GM15510 (cell line): Measurements from ENCODE around the gene CLASP1.

Experiments
- POLR2A ChIP-seq: IDR thresholded peaks from 3 replicates; pipeline ENCODE4 v1.6.1; 2011; ENCODE audit warnings: borderline replicate concordance; ENCODE audit not compliant: insufficient read length; ENCODE audit errors: extremely low read depth

Gene CLASP1

DNA sequence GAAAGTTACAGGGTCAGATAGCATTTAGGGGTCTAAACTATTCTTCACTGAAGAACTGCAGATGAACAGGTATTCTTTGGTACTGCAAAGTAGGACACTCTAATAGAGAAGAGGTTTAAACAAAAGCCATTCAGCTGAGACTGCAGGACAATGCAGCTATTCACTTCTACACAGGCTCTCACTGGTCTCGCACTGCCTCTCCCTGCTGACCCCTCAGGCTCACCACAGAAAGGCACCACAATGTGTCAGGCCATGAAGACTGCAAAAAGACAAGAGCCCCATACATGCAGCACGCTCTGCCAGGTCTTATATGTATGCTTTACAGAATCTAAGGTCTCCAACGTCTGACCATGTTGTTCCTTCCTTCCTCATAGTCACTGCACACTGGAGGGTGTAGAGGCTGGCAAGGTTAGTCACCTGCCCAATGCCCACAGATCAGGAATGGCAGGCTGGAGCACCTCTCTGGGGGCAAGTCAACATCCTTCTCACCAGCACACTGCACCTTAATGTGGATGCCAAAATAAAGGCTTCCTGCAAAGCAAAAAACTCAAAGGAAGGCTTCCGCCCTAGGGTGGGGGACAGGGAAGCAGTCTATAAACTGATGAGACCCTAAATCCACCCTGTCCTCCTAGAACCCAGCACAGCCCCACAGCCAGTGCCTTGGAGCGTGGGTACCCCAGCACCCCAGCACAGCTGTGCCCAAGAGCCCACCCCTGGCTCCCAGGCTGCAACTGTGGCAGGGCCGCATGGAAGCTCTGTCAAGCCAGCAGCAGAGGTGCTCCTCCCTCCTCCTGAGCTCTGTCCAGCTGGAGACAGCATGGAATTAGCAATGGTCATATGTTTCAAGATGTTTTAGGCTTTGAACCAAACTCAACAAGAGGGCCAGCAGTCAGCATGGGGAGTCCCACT, 129.3 kb downstream of the CLASP1 start:
- no peak for TF ChIP-seq POLR2A

DNA sequence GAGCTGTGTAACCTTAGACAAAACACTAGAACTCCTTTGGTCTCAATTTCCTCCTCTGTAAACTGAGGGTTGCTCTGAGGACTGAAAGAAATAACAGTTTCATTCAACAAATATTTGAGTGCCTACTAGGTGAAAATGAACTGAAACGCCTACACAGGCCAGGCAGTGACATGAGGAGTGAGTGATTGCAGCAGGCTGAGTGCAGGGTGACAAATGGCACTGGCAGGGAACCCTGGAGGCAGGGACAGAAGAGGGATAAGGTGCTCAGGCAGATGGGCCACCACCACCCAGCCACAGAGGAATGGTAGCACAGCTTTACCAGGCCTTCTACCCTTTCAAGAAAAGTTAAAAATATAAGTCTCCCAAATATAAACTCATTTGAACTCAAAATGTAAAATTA, 130.1 kb downstream of the CLASP1 start:
- TF ChIP-seq POLR2A, result no peak

GRCh38 chr2:121513597-121514333, 135.5 kb downstream of the CLASP1 start:
- TF ChIP-seq POLR2A, result no peak

DNA sequence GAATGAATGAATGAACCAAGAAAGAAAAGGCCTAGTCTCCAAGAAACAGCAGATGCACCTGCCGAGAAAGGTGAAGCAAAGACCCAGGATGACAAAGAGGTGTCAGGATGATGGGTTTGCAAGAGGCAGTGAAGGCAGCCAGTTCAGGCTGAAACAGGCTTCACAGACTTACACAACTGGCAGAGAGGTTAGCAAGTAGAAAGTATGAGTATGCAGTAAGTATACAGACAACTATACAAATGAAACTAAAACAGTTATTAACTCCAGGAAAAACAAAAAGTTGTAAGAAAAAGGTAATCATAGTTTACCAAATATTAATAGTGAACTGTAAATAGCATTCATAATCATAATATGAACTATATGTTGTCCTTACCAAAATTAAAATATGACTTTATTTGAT, 138.4 kb downstream of the CLASP1 start:
- no peak for TF ChIP-seq POLR2A

- no peak for TF ChIP-seq POLR2A
Observed at GRCh38 chr2:121506621-121507020, 142.6 kb downstream of the CLASP1 start.

DNA sequence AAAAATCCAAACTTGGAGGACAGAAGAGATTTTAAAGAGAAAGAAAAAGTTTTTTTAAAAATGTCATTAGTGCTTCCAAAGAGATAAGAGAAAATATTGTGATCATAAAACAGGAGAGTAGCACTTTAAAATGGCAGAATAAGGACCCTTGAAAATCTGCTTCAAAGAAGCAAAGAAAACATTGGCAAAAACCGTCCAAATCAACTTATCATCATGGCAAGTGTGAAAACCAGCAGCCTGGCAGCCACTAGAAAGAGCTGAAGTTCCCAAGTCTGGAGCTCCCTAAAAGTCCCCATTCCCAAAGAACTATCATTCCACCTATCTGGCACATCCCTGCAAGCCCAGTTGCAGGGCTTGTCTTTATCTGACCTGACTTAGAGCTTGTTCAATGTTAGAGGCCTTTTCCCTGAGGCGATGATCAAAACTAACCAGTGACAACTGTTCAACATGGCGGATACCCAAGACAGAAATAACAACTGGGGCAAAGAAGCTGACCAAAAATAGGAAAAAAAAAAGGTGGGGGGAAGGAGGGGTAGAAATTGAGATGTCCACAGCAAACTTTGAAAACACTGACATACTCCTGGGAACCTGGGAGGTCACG, 143.2 kb downstream of the CLASP1 start:
- no peak for TF ChIP-seq POLR2A

DNA sequence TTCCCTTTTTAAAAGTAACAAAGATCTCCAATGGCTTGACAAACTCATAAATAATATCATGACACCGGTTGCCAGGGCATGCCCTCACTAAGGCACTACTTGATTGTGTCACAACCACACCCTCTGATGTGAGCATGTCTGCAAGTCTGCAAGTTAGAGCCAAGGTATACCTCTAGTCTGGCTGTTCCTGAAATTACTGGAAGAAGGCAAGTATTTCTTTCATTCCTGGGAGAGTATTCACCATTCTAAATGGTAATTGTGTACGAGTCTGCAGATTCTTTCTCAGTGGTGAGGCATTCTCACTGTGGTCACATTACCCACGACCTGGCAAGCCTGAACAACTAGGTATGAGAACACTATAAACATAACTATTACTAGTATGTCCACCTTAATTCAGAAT, 144.3 kb downstream of the CLASP1 start:
- TF ChIP-seq POLR2A, result no peak

DNA sequence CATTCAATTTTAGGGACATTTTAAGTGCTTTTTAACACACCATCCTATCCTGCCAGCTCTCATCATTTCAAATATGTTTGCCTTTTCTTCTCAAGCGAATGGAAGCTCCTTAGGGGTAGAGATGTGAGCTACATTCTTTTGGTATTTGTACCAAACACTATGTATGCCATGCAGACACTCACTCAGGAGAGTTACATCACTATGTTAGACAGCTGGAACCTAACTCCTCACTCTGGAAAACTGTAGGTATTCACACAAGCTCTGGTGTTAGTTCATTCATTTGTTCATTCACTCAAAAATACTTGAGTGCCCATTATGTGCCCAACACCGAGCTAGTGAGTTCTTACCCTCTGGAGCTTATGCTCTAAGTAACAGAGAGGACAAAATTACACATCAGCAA, 144.9 kb downstream of the CLASP1 start:
- no peak for TF ChIP-seq POLR2A

- no peak for TF ChIP-seq POLR2A
Observed at GRCh38 chr2:121502781-121503180, 146.5 kb downstream of the CLASP1 start.

DNA sequence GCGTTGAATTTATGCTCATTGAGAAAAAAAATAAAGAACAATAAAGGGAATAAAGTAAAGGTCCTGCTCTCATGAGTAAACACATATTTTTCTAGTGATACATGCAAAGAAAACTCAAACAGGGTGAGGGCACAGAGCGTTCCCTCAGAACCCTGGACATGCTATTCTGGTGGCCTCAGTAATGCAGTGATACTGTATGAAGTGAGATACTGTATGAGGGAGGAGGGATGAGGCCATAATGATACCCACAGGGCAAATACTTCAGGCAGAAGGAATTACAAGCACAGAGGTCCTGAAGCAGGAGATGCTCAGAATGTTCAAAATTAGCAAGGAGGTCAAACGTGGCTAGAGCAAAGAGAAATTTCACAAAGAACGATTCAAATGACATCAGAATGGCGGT, 147.0 kb downstream of the CLASP1 start:
- no peak for TF ChIP-seq POLR2A

GRCh38 chr2:121501554-121501953, 147.7 kb downstream of the CLASP1 start:
- TF ChIP-seq POLR2A, result no peak

DNA sequence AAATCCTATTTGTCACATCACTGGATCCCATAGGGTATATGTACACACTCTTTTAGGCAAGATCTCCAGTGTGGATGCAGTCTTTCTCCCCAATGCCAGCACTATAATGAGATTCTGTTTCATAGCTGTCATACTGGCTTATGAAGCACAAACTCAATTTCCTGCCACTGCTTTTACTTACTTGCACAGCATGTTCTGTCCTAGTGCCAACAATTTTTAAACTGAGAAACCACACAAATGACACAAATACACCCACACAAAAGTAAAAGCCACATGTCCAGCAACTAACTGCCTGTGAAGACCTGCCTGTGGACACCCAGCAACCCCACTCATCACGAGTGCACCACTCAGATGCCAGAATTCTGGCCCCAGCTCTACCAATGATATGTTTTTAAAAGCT, 148.2 kb downstream of the CLASP1 start:
- TF ChIP-seq POLR2A, result no peak

GRCh38 chr2:121498731-121499130, 150.5 kb downstream of the CLASP1 start:
- no peak for TF ChIP-seq POLR2A

DNA sequence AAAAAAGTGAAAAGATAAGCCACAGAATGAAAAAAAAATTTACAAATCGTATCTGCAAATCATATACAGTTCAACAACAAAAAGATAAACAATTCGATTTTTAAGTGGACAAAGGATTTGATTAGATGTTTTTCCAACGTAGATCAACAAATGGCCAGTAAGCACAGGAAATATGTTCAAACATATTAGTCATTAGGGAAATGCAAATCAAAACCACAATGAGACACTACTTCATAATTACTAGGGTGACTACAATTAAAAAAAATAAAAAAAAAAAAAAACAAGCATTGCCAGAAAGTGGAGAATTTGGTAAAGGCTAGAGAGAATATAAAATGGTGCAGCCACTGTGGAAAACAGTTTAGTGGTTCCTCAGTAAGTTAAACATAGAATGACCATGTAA, 156.9 kb downstream of the CLASP1 start:
- no peak for TF ChIP-seq POLR2A

DNA sequence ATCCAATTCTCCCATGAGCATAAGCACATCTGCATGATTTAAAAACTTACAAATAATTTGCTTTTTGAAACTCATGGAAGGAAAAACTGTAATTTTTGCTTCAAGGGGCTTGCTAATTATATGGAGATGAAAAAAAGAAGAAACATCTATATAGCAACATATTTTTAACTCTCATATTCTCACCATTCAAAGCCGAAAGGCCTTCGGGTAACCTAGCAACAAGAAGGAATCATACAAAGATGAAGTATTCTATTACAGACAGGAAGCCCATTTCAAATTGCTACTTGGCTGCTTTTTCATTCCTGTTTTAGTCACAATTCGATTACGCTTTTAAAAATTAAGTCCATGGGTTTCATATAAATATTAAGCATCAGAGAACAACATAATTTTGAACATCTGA, 157.7 kb downstream of the CLASP1 start:
- TF ChIP-seq POLR2A, result no peak
